Neutrophil (primary cell): ENCODE data around the gene ZPBP.

Experiments
- H3K27ac ChIP-seq: fragments of 200-600 bp; sonication (generic); 2 replicates; pipeline ENCODE4 v1.5.1; 2016; ENCODE audit warnings: mild to moderate bottlenecking, moderate library complexity
- H3K27me3 ChIP-seq: fragments of 200-600 bp; sonication (generic); 2 replicates; pipeline ENCODE4 v1.6.0; 2016; ENCODE audit warnings: mild to moderate bottlenecking
- H3K36me3 ChIP-seq: fragments of 200-600 bp; sonication (generic); 2 replicates; pipeline ENCODE4 v1.5.1; 2017
- H3K4me1 ChIP-seq, 2 experiments: fragments of 200-600 bp in 1 of 2; sonication (generic) in 1 of 2; 1 replicate in 1 of 2; 2 replicates in 1 of 2; pipeline versions ENCODE4 v1.5.1 to v1.6.1; 2013 to 2016; ENCODE audit warnings: low read depth in 1 of 2, low read length in 1 of 2, mild to moderate bottlenecking in 1 of 2, moderate library complexity in 1 of 2; ENCODE audit not compliant: control insufficient read depth in 1 of 2, insufficient read depth in 1 of 2
- H3K4me3 ChIP-seq, 2 experiments: fragments of 200-600 bp in 1 of 2; sonication (generic) in 1 of 2; 1 replicate in 1 of 2; 2 replicates in 1 of 2; pipeline ENCODE4 v1.5.1; 2013 to 2016; ENCODE audit warnings: low read depth in 1 of 2, low read length in 1 of 2, mild to moderate bottlenecking in 1 of 2, moderate library complexity in 1 of 2
- H3K9me3 ChIP-seq: fragments of 200-600 bp; sonication (generic); 2 replicates; pipeline ENCODE4 v1.5.1; 2016
- CTCF ChIP-seq: fragments of 200-600 bp; sonication (generic); IDR thresholded peaks from 2 replicates; pipeline ENCODE4 v1.5.1; 2016; ENCODE audit warnings: antibody characterized with exemption

The ZPBP gene

GRCh38 chr7:50092579-50093491, at the start of gene ZPBP:
ZPBP (minus strand) TSS chr7:50093246; CDS start chr7:50093194, 52 bp downstream.
- Histone ChIP-seq H3K4me1 (peaks cover 9 to 10% of the 10 kb centered on the region in 2 experiments), H3K27me3 (peaks cover 17% of the 10 kb centered on the region), H3K9me3 (no peaks in the 10 kb centered on the region), H3K27ac (no peak within 1 kb of the TSS), H3K36me3 (no peaks in the 10 kb centered on the region), H3K4me3 (peak within 1 kb of the TSS; percentile 46 to 54)
- TF ChIP-seq CTCF = peak; percentile 79

- Histone ChIP-seq H3K27me3 (no peaks in the 10 kb centered on the region), H3K36me3 (no peaks in the 10 kb centered on the region), H3K4me1 (peaks cover 0 to 4% of the 10 kb centered on the region in 2 experiments), H3K27ac (no peak overlapping the region), H3K4me3 (no peak overlapping the region), H3K9me3 (no peaks in the 10 kb centered on the region)
- TF ChIP-seq CTCF = peak; percentile 68
Observed at GRCh38 chr7:50142425-50143017, 49.5 kb upstream of the ZPBP start.

GRCh38 chr7:50141854-50142253, 48.8 kb upstream of the ZPBP start:
- Histone ChIP-seq H3K27ac (no peak overlapping the region), H3K9me3 (no peaks in the 10 kb centered on the region), H3K27me3 (no peaks in the 10 kb centered on the region), H3K36me3 (no peaks in the 10 kb centered on the region), H3K4me3 (no peak overlapping the region), H3K4me1 (peaks cover 0 to 4% of the 10 kb centered on the region in 2 experiments)
- no peak for TF ChIP-seq CTCF

GRCh38 chr7:50141131-50141530, 48.1 kb upstream of the ZPBP start:
- Histone ChIP-seq H3K27me3 (no peaks in the 10 kb centered on the region), H3K4me1 (peaks cover 0 to 4% of the 10 kb centered on the region in 2 experiments), H3K4me3 (no peak overlapping the region), H3K9me3 (no peaks in the 10 kb centered on the region), H3K27ac (no peak overlapping the region), H3K36me3 (no peaks in the 10 kb centered on the region)
- TF ChIP-seq CTCF = no peak

GRCh38 chr7:50140688-50141087, 47.6 kb upstream of the ZPBP start:
- Histone ChIP-seq H3K27me3 (no peaks in the 10 kb centered on the region), H3K36me3 (no peaks in the 10 kb centered on the region), H3K27ac (no peak overlapping the region), H3K4me1 (peaks cover 0 to 4% of the 10 kb centered on the region in 2 experiments), H3K4me3 (no peak overlapping the region), H3K9me3 (no peaks in the 10 kb centered on the region)
- no peak for TF ChIP-seq CTCF
